HEK293 (cell line): ENCODE measurements around the gene TSPAN11.

Experiments
- YY1 ChIP-seq: fragments of 450-650 bp; formaldehyde crosslinking; IDR thresholded peaks from 2 replicates; pipeline ENCODE4 v1.5.1; 2018; ENCODE audit warnings: missing biosample characterization, missing genetic modification characterization
- ZBTB7A ChIP-seq: fragments of 450-650 bp; formaldehyde crosslinking; IDR thresholded peaks from 2 replicates; pipeline ENCODE4 v1.5.1; 2016; ENCODE audit warnings: low read depth, missing biosample characterization, missing genetic modification characterization
- ZNF600 ChIP-seq: fragments of 450-650 bp; formaldehyde crosslinking; IDR thresholded peaks from 2 replicates; pipeline ENCODE4 v1.5.1; 2016; ENCODE audit warnings: missing biosample characterization, missing genetic modification characterization
- TF ChIP-seq, protein P1 (sequence below): fragments of 450-650 bp; formaldehyde crosslinking; IDR thresholded peaks from 2 replicates; pipeline ENCODE4 v1.5.1; 2016; ENCODE audit warnings: missing biosample characterization, missing genetic modification characterization
- TF ChIP-seq, protein P2 (sequence below): fragments of 450-650 bp; formaldehyde crosslinking; IDR thresholded peaks from 2 replicates; pipeline ENCODE4 v1.5.1; 2016; ENCODE audit warnings: missing biosample characterization, missing genetic modification characterization, low read depth

DNA sequence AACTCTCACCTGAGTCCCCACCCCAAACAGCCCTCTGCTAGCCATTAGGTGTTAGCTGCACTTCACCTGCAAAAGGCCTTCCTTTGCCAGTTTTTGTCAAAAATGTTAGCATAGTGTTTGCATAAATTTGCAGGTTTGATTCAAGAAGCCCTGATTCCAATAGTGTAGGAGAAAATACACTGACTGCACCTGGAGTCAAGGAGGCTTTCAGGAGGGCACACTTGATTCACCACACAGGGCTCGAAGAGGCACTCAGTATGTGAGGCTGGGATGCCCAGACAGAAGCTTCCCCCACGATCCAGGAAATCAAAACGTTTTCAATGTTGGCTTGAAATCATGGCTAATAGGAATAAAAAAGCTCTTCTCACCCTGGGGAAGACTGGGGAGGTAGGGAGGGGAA is 106.6 kb downstream of the TSPAN11 start:
- TF ChIP-seq YY1 (tag by site-specific recombination) (no peak), ZBTB7A (tag by site-specific recombination) (no peak), ZNF600 (tag by site-specific recombination) (no peak)
- TF ChIP-seq, protein P1, sequence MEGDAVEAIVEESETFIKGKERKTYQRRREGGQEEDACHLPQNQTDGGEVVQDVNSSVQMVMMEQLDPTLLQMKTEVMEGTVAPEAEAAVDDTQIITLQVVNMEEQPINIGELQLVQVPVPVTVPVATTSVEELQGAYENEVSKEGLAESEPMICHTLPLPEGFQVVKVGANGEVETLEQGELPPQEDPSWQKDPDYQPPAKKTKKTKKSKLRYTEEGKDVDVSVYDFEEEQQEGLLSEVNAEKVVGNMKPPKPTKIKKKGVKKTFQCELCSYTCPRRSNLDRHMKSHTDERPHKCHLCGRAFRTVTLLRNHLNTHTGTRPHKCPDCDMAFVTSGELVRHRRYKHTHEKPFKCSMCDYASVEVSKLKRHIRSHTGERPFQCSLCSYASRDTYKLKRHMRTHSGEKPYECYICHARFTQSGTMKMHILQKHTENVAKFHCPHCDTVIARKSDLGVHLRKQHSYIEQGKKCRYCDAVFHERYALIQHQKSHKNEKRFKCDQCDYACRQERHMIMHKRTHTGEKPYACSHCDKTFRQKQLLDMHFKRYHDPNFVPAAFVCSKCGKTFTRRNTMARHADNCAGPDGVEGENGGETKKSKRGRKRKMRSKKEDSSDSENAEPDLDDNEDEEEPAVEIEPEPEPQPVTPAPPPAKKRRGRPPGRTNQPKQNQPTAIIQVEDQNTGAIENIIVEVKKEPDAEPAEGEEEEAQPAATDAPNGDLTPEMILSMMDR (tag by site-specific recombination), result no peak
- TF ChIP-seq, protein P2, sequence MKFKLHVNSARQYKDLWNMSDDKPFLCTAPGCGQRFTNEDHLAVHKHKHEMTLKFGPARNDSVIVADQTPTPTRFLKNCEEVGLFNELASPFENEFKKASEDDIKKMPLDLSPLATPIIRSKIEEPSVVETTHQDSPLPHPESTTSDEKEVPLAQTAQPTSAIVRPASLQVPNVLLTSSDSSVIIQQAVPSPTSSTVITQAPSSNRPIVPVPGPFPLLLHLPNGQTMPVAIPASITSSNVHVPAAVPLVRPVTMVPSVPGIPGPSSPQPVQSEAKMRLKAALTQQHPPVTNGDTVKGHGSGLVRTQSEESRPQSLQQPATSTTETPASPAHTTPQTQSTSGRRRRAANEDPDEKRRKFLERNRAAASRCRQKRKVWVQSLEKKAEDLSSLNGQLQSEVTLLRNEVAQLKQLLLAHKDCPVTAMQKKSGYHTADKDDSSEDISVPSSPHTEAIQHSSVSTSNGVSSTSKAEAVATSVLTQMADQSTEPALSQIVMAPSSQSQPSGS (tag by site-specific recombination), result no peak
